ENCODE results near the gene YDJC. TPM values are rescaled to one million over a fixed set of nuclear protein-coding genes. Genes with fewer than 3 reads are reported as not detected.

Gene YDJC
- total and polyA plus RNA-seq, 9 of the 15 experiments (the other 6 are each of a cell fraction or from before 2014, with no cell fraction given) = 13.5 to 871 (median 164) TPM

- ChIA-PET POLR2A (interaction anchor here (0.6 to 76.8 kb wide), 6 partner anchors 3 to 960 kb away, joined by 3 to 4622 read pairs (median 8); partner anchors contain the start of genes CCDC116, SDF2L1 and YDJC), CTCF (ENCODE audit: low intra/inter-chr PET ratio) (interaction anchor here (0.5 to 0.8 kb wide), 2 partner anchors 15 to 1186 kb away, joined by 3 read pairs; no protein-coding TSS in a partner anchor)
- H4K20me1 ChIP-seq (replicated peaks; ENCODE audit: control insufficient read depth, insufficient read depth, low read length) = peaks cover 51% of the 10 kb centered on the region
- peaks cover 75% of the 10 kb centered on the region for H3K36me3 ChIP-seq (ENCODE audit: control insufficient read depth, insufficient read depth, low read length)
- no TSS peak for BruUV-seq (replicated peaks)
- peaks cover 92% of the 10 kb centered on the region for H3K79me2 ChIP-seq (ENCODE audit: control insufficient read depth, insufficient read depth, low read length)
- H3K9me3 ChIP-seq (replicated peaks; ENCODE audit: control insufficient read depth, insufficient read depth, low read depth, low read length) = no peaks in the 10 kb centered on the region
- H3K4me2 ChIP-seq (ENCODE audit: insufficient read depth, low read length) = no peak overlapping the region
- peaks cover 26 to 29% of the 10 kb centered on the region in 2 experiments for H3K4me1 ChIP-seq (replicated peaks in 1 of 2; ENCODE audit: control insufficient read depth in 2 of 2, insufficient read depth in 2 of 2, low read length in 2 of 2)
- peak overlapping the region in 1 of 2 experiments; percentile 3; a peak in 2 of 4 replicates for H3K9ac ChIP-seq (ENCODE audit: insufficient read depth in 1 of 2, low read depth in 2 of 2, low read length in 2 of 2)
- peaks cover 0 to 2% of the 10 kb centered on the region in 2 experiments; a peak in 1 of 5 replicates for H3K27me3 ChIP-seq (ENCODE audit: control insufficient read depth in 2 of 2, insufficient read depth in 2 of 2, low read length in 2 of 2)
- intact Hi-C loops (cut with micrococcal nuclease) = loop anchor here (2.0 kb wide), 1 partner anchor 17 kb away; no protein-coding TSS in a partner anchor
- ATAC-seq = peak; percentile 0; the same call in 2 of the 3 replicates
- WGBS (ENCODE audit: insufficient coverage, low coverage, missing lambda C conversion rate) = 84% methylated on average over 7 of the region's 7 CpGs
- H3K9me1 ChIP-seq (ENCODE audit: control insufficient read depth, insufficient read depth, low read length) = peaks cover 24% of the 10 kb centered on the region
- no peak for FAIRE-seq
- no peak overlapping the region for H3K4me3 ChIP-seq
- in situ Hi-C loops (cut with MboI) = no loop called here
- no peak overlapping the region for H2AFZ ChIP-seq (ENCODE audit: low read depth, low read length)
- H3K27ac ChIP-seq (ENCODE audit: extremely low read depth, low read depth, low read length) = no peak overlapping the region; the same call in 2 of the 3 replicates
- peak in 1 of 4 experiments; percentile 47 for DNase-seq (ENCODE audit: extremely low read depth in 1 of 4, low spot score in 3 of 4)
- no peak for TF ChIP-seq PATZ1 (CRISPR knock-in tag; IDR thresholded peaks at IDR 0.05; ENCODE audit: borderline replicate concordance)
- TF ChIP-seq TEAD4 (IDR thresholded peaks at IDR 0.05; ENCODE audit: low read length) = no peak
- TF ChIP-seq TEAD4 (CRISPR knock-in tag; IDR thresholded peaks at IDR 0.05; ENCODE audit: borderline replicate concordance) = peak; percentile 96
- TF ChIP-seq GABPB2 (CRISPR knock-in tag; conservative IDR thresholded peaks at IDR 0.05) = no peak
- 0 out of 2 replicates have a peak, but pooled peaks have one; percentile 18 for TF ChIP-seq ZBTB12 (CRISPR knock-in tag; IDR thresholded peaks at IDR 0.05)
- TF ChIP-seq ZNF143 (CRISPR knock-in tag; IDR thresholded peaks at IDR 0.05) = 0 out of 2 replicates have a peak, but pooled peaks have one; percentile 49
- TF ChIP-seq ZNF780A (CRISPR knock-in tag; IDR thresholded peaks at IDR 0.05) = no peak
- TF ChIP-seq FOXA3 (CRISPR knock-in tag; conservative IDR thresholded peaks at IDR 0.05 in 1 of 2, IDR thresholded peaks at IDR 0.05 in 1 of 2) = peak in 1 of 2 experiments; percentile 68; a peak in 1 of 4 replicates
- TF ChIP-seq PHB (CRISPR knock-in tag; IDR thresholded peaks at IDR 0.05) = peak; percentile 39; the same call in 1 of the 2 replicates
- TF ChIP-seq MCM7 (IDR thresholded peaks at IDR 0.05) = no peak
- TF ChIP-seq ZKSCAN3 (CRISPR knock-in tag; IDR thresholded peaks at IDR 0.05) = peak; percentile 62; the same call in 1 of the 2 replicates
- TF ChIP-seq DIDO1 (tag; IDR thresholded peaks at IDR 0.05; ENCODE audit: low read depth) = no peak
- no peak for TF ChIP-seq MEF2A (IDR thresholded peaks at IDR 0.05; ENCODE audit: control insufficient read depth, low read depth, low read length)
- peak; percentile 48 for TF ChIP-seq RBM22 (IDR thresholded peaks at IDR 0.05; ENCODE audit: low read depth, low read length, poor library complexity, severe bottlenecking)
- TF ChIP-seq MLX (CRISPR knock-in tag; conservative IDR thresholded peaks at IDR 0.05) = 0 out of 4 replicates have a peak, but pooled peaks of 1 of the 2 experiments have one; percentile 50
- no peak for TF ChIP-seq MCM2 (IDR thresholded peaks at IDR 0.05; ENCODE audit: low read depth)
- TF ChIP-seq CHD4 (IDR thresholded peaks at IDR 0.05; ENCODE audit: insufficient read depth, insufficient replicate concordance, low read depth, low read length, poor library complexity, severe bottlenecking) = peak; percentile 17
- TF ChIP-seq NFATC3 (IDR thresholded peaks at IDR 0.05) = no peak
Observed at GRCh38 chr22:21605887-21606564, 23.8 kb downstream of the YDJC start.

Data from K562 (cell line).